HG03135 (cell line): ENCODE measurements around the gene RAB12.

Experiments used
- ATAC-seq: cut with Tn5 transposase; IDR thresholded peaks from one replicate; pipeline ENCODE4 v1.9.1; 2021; ENCODE audit warnings: mild to moderate bottlenecking, moderate library complexity; ENCODE audit not compliant: unreplicated experiment

Gene RAB12

GRCh38 chr18:8681196-8681595, 72.0 kb downstream of the RAB12 start:
- no peak for ATAC-seq

DNA sequence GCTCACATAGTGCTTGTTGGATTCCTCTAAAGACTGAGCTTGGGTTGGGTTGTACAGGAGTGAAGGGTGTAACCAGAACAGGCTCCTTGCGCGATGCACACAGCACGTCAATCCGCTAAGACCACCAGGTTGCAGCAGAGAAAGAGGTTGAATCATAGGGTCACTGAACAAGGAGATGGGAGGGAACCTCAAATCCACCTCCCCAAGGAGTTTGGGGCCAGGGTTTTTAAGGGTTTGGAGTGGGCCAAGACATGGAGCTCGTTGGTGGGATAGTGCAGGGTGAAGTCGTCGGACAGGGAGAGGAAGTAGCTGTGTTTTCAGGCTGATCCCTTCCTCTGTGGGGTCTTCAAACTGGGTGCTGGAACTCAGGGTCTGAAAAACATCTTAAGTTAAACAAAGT, 75.3 kb downstream of the RAB12 start:
- ATAC-seq: no peak

- ATAC-seq: no peak
Observed at GRCh38 chr18:8685141-8685913, 76.1 kb downstream of the RAB12 start.

GRCh38 chr18:8685914-8686216, 76.6 kb downstream of the RAB12 start:
- no peak for ATAC-seq

GRCh38 chr18:8686611-8687010, 77.4 kb downstream of the RAB12 start:
- no peak for ATAC-seq

- no peak for ATAC-seq
Observed at GRCh38 chr18:8688216-8688800, 79.1 kb downstream of the RAB12 start.

DNA sequence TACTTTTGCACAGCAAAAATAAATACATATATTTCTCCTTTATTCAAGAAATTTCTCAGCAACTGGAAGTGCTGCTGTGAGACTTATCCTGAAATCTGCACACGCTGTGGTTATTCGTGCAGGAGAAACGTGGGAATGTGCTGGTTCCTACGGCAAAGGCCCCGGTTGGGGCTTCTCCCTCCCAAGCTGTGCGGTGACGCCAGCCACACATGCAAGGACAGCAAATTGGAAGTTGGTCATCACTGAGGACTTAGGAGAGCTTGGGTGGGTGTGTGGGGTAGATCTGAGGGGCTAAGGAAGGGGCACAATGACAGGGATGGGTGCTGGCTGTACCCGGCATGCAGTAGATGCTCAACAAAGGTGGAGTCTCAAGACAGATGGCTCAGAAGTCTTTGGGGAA, 79.6 kb downstream of the RAB12 start:
- ATAC-seq: no peak
